Astrocyte (in vitro differentiated cells and primary cell): ENCODE results near the gene NLRP12. TPM values are rescaled to one million over a fixed set of nuclear protein-coding genes. Genes with fewer than 3 reads are reported as not detected.

Experiments used
- DNase-seq: peaks from one replicate; pipeline ENCODE4 v3.0.0-alpha.2; 2010; ENCODE audit warnings: low read depth
- FAIRE-seq: peaks from 2 replicates; lab custom pipeline; 2011; peaks lifted over from hg19 to GRCh38; lab: Jason Lieb, UNC
- H2AFZ ChIP-seq: 2 replicates; pipeline ENCODE4 v1.6.0; 2012; ENCODE audit warnings: low read depth, low read length, inconsistent platforms
- H3K27ac ChIP-seq: 2 replicates; pipeline ENCODE4 v1.5.1; 2011; ENCODE audit warnings: low read depth, low read length, inconsistent platforms
- H3K27me3 ChIP-seq: 2 replicates; pipeline ENCODE4 v1.6.0; 2011; ENCODE audit warnings: low read length, inconsistent platforms; ENCODE audit not compliant: insufficient read depth
- H3K36me3 ChIP-seq: 2 replicates; pipeline ENCODE4 v1.5.1; 2011; ENCODE audit warnings: low read length, inconsistent platforms; ENCODE audit not compliant: insufficient read depth
- H3K4me1 ChIP-seq: 2 replicates; pipeline ENCODE4 v1.5.1; 2011; ENCODE audit warnings: low read length, inconsistent platforms; ENCODE audit not compliant: insufficient read depth
- H3K4me2 ChIP-seq: 2 replicates; pipeline ENCODE4 v1.6.0; 2012; ENCODE audit warnings: low read length, inconsistent platforms
- H3K4me3 ChIP-seq: 2 replicates; pipeline ENCODE4 v1.5.1; 2011; ENCODE audit warnings: low read depth, mild to moderate bottlenecking, low read length, inconsistent platforms; ENCODE audit not compliant: insufficient read depth
- H3K79me2 ChIP-seq: 2 replicates; pipeline ENCODE4 v1.6.0; 2012; ENCODE audit warnings: mild to moderate bottlenecking, low read length, inconsistent platforms; ENCODE audit not compliant: insufficient read depth
- H3K9ac ChIP-seq: 2 replicates; pipeline ENCODE4 v1.6.0; 2012; ENCODE audit warnings: mild to moderate bottlenecking, low read length, inconsistent platforms
- H3K9me3 ChIP-seq: 2 replicates; pipeline ENCODE4 v1.5.1; 2012; ENCODE audit warnings: low read depth, mild to moderate bottlenecking, low read length, inconsistent platforms; ENCODE audit not compliant: insufficient read depth
- H4K20me1 ChIP-seq: 2 replicates; pipeline ENCODE4 v1.6.0; 2012; ENCODE audit warnings: low read length, inconsistent platforms; ENCODE audit not compliant: insufficient read depth
- H3K27ac Mint-ChIP-seq: one replicate; pipeline ENCODE4 v1.8.0; 2021; ENCODE audit warnings: mild to moderate bottlenecking, mixed read lengths; ENCODE audit not compliant: unreplicated experiment
- H3K27me3 Mint-ChIP-seq: one replicate; pipeline ENCODE4 v1.8.0; 2021; ENCODE audit warnings: low read depth, mixed read lengths; ENCODE audit not compliant: unreplicated experiment
- H3K36me3 Mint-ChIP-seq: one replicate; pipeline ENCODE4 v1.8.0; 2021; ENCODE audit warnings: low read depth, mixed read lengths; ENCODE audit not compliant: unreplicated experiment
- H3K4me1 Mint-ChIP-seq: one replicate; pipeline ENCODE4 v1.8.0; 2021; ENCODE audit warnings: low read depth, mixed read lengths; ENCODE audit not compliant: unreplicated experiment
- H3K4me3 Mint-ChIP-seq: one replicate; pipeline ENCODE4 v1.8.0; 2021; ENCODE audit warnings: mild to moderate bottlenecking, moderate library complexity, mixed read lengths; ENCODE audit not compliant: unreplicated experiment
- H3K9me3 Mint-ChIP-seq: one replicate; pipeline ENCODE4 v1.8.0; 2021; ENCODE audit warnings: mild to moderate bottlenecking, mixed read lengths; ENCODE audit not compliant: unreplicated experiment
- CTCF ChIP-seq: IDR thresholded peaks from 2 replicates; pipeline ENCODE4 v1.5.1; 2011; ENCODE audit warnings: low read depth, mild to moderate bottlenecking, inconsistent platforms, low read length, moderate library complexity; ENCODE audit not compliant: insufficient read depth
- EZH2 ChIP-seq: IDR thresholded peaks from 2 replicates; pipeline ENCODE4 v1.6.1; 2012; ENCODE audit warnings: mild to moderate bottlenecking, low read length, inconsistent platforms; ENCODE audit not compliant: insufficient read depth
- total RNA-seq: library from RNA; stranded (reverse); gene quantifications from 2 replicates; pipeline ENCODE4 v1.2.1, GENCODE V29; 2021

Gene NLRP12
- total RNA-seq, 1 donor from 2014 or later, result not detected

GRCh38 chr19:53865918-53866864 is 42.1 kb upstream of the NLRP12 start:
- peaks cover 13% of the 10 kb centered on the region for H3K4me1 Mint-ChIP-seq
- Histone ChIP-seq H3K4me1 (peaks cover 14% of the 10 kb centered on the region), H4K20me1 (peaks cover 10% of the 10 kb centered on the region), H3K4me2 (peak overlapping the region; percentile 85), H3K27me3 (no peaks in the 10 kb centered on the region), H3K9me3 (no peaks in the 10 kb centered on the region), H2AFZ (peak overlapping the region; percentile 59), H3K36me3 (no peaks in the 10 kb centered on the region), H3K9ac (peak overlapping the region; percentile 89), H3K79me2 (peaks cover 28% of the 10 kb centered on the region), H3K27ac (peak overlapping the region; percentile 96), H3K4me3 (peak overlapping the region; percentile 43)
- H3K9me3 Mint-ChIP-seq, result no peaks in the 10 kb centered on the region
- DNase-seq (no peak), FAIRE-seq (no peak)
- H3K36me3 Mint-ChIP-seq, result no peaks in the 10 kb centered on the region
- TF ChIP-seq EZH2 (no peak), CTCF (no peak)
- peaks cover 2% of the 10 kb centered on the region for H3K27me3 Mint-ChIP-seq
- H3K4me3 Mint-ChIP-seq, result peak overlapping the region; percentile 87
- H3K27ac Mint-ChIP-seq, result peak overlapping the region; percentile 99

DNA sequence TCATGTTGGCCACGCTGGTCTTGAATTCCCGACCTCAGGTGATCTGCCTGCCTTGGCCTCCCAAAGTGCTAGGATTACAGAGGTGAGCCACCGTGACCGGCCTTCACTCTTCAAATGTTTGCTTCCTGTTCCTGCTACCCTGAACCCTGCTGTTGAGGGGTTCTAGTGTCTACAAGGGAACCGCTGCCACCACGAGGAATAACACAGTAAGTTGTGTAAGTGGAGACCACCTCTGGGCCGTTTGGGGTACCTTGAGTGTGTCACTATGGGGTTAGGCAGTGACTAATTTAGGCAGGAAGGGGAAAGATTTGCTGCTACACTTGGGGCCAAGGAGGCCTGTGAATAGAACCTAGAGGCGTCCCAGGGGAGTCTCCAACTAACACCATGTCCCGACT is 41.4 kb upstream of the NLRP12 start:
- Mint-ChIP-seq H3K27me3 (peaks cover 2% of the 10 kb centered on the region), H3K36me3 (no peaks in the 10 kb centered on the region), H3K9me3 (no peaks in the 10 kb centered on the region), H3K4me3 (peak overlapping the region; percentile 83), H3K27ac (peak overlapping the region; percentile 95), H3K4me1 (peaks cover 12% of the 10 kb centered on the region)
- Histone ChIP-seq H3K36me3 (no peaks in the 10 kb centered on the region), H3K27me3 (no peaks in the 10 kb centered on the region), H3K9ac (peak overlapping the region; percentile 89), H4K20me1 (peaks cover 3% of the 10 kb centered on the region), H3K79me2 (peaks cover 22% of the 10 kb centered on the region), H3K4me3 (peak overlapping the region; percentile 43), H3K4me2 (peak overlapping the region; percentile 85), H3K27ac (peak overlapping the region; percentile 96), H3K9me3 (no peaks in the 10 kb centered on the region), H3K4me1 (peaks cover 14% of the 10 kb centered on the region), H2AFZ (peak overlapping the region; percentile 59)
- no peak for TF ChIP-seq EZH2
- TF ChIP-seq CTCF, result no peak
- no peak for FAIRE-seq
- DNase-seq, result no peak
